SH-SY5Y (cell line): ENCODE data around the gene UBE2S.

Source experiments
- GATA2 ChIP-seq: IDR thresholded peaks from 2 replicates; pipeline ENCODE4 v1.6.1; 2011; ENCODE audit warnings: mild to moderate bottlenecking, low read depth, low read length
- GATA3 ChIP-seq: IDR thresholded peaks from 2 replicates; pipeline ENCODE4 v1.6.1; 2011; ENCODE audit warnings: low read depth, mild to moderate bottlenecking, low read length, moderate library complexity

- TF ChIP-seq GATA2 (no peak), GATA3 (no peak)
Observed at GRCh38 chr19:55433292-55433691, 25.7 kb upstream of the UBE2S start.
